ENCODE data around the gene CBY2.

The CBY2 gene

DNA sequence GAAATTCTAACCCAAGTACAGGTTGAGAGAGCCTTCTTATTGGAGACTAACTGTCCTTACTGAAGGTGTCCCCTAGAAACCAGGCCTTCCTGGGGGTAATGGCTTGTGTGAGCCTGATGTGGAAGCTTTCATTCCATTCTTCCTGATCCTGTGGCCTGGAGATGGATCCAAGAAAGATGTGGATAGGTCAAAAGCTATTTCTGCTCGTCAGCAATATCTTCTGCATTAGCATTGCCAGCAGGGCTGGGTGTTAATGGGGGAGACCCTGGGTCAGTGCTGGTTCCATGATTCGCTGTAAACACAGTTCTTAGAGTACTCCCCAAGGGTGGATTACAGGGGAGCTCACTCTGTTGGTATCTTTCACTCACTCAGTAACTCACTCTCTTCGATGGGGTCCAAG, 42.9 kb downstream of the CBY2 start:
- H2AFZ ChIP-seq (ENCODE audit: low read length) = no peak overlapping the region
- H3K27me3 ChIP-seq (ENCODE audit: insufficient read depth, low read length) = peaks cover 5% of the 10 kb centered on the region; the same call in 1 of the 2 replicates
- H3K9me3 ChIP-seq (ENCODE audit: low read length) = no peaks in the 10 kb centered on the region
- no peaks in the 10 kb centered on the region for H3K36me3 ChIP-seq (ENCODE audit: insufficient read depth, low read length)
- H3K9me2 ChIP-seq (ENCODE audit: low read depth, low read length) = no peaks in the 10 kb centered on the region
- H3K9ac ChIP-seq (ENCODE audit: low read length) = no peak overlapping the region
- no peaks in the 10 kb centered on the region for H3F3A ChIP-seq (ENCODE audit: insufficient read depth, low read length)
- H3K4me2 ChIP-seq (ENCODE audit: low read length) = no peak overlapping the region
- TF ChIP-seq EZH2 (IDR thresholded peaks at IDR 0.05; ENCODE audit: borderline replicate concordance, low read length) = no peak
- TF ChIP-seq, protein P1, sequence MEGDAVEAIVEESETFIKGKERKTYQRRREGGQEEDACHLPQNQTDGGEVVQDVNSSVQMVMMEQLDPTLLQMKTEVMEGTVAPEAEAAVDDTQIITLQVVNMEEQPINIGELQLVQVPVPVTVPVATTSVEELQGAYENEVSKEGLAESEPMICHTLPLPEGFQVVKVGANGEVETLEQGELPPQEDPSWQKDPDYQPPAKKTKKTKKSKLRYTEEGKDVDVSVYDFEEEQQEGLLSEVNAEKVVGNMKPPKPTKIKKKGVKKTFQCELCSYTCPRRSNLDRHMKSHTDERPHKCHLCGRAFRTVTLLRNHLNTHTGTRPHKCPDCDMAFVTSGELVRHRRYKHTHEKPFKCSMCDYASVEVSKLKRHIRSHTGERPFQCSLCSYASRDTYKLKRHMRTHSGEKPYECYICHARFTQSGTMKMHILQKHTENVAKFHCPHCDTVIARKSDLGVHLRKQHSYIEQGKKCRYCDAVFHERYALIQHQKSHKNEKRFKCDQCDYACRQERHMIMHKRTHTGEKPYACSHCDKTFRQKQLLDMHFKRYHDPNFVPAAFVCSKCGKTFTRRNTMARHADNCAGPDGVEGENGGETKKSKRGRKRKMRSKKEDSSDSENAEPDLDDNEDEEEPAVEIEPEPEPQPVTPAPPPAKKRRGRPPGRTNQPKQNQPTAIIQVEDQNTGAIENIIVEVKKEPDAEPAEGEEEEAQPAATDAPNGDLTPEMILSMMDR (IDR thresholded peaks at IDR 0.05; ENCODE audit: low read length) = no peak
- no peaks in the 10 kb centered on the region for H3K4me1 ChIP-seq (ENCODE audit: insufficient read depth, low read length, severe bottlenecking)
- H3K4me3 ChIP-seq (ENCODE audit: low read depth, low read length, poor library complexity, severe bottlenecking) = no peak overlapping the region
- H3K79me2 ChIP-seq (ENCODE audit: insufficient read depth, low read length) = no peaks in the 10 kb centered on the region
- H3K27ac ChIP-seq (ENCODE audit: low read depth, low read length, poor library complexity, severe bottlenecking) = no peak overlapping the region
- H4K20me1 ChIP-seq (ENCODE audit: insufficient read depth, low read length) = no peaks in the 10 kb centered on the region

DNA sequence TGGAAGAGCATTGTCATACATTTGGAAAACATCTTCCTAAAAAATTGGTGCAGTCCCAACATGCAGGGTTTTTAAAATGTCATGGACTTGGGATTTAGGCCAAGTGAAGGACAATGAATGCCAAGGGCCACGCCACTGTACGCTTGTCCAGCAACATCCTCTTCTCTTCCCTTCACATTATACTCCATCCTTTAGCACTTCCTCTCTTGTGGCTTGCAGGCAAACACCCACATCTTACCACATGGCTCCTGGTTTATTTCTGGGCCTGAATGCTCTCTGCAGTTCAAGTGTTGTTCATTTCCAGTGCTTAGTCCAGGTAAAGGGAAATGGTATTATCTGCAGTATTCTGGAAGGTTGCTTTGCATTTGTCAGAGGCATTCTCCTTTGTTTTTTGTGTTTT, 45.0 kb downstream of the CBY2 start:
- TF ChIP-seq EZH2 (IDR thresholded peaks at IDR 0.05; ENCODE audit: borderline replicate concordance, low read length) = no peak
- no peak overlapping the region for H3K27ac ChIP-seq (ENCODE audit: low read depth, low read length, poor library complexity, severe bottlenecking)
- H3K4me2 ChIP-seq (ENCODE audit: low read length) = no peak overlapping the region
- no peaks in the 10 kb centered on the region for H4K20me1 ChIP-seq (ENCODE audit: insufficient read depth, low read length)
- no peaks in the 10 kb centered on the region for H3K9me2 ChIP-seq (ENCODE audit: low read depth, low read length)
- no peak overlapping the region for H2AFZ ChIP-seq (ENCODE audit: low read length)
- no peaks in the 10 kb centered on the region for H3K9me3 ChIP-seq (ENCODE audit: low read length)
- peaks cover 5% of the 10 kb centered on the region; the same call in 1 of the 2 replicates for H3K27me3 ChIP-seq (ENCODE audit: insufficient read depth, low read length)
- H3K4me1 ChIP-seq (ENCODE audit: insufficient read depth, low read length, severe bottlenecking) = no peaks in the 10 kb centered on the region
- no peaks in the 10 kb centered on the region for H3K36me3 ChIP-seq (ENCODE audit: insufficient read depth, low read length)
- H3K9ac ChIP-seq (ENCODE audit: low read length) = no peak overlapping the region
- no peak overlapping the region for H3K4me3 ChIP-seq (ENCODE audit: low read depth, low read length, poor library complexity, severe bottlenecking)
- H3F3A ChIP-seq (ENCODE audit: insufficient read depth, low read length) = no peaks in the 10 kb centered on the region
- H3K79me2 ChIP-seq (ENCODE audit: insufficient read depth, low read length) = no peaks in the 10 kb centered on the region

DNA sequence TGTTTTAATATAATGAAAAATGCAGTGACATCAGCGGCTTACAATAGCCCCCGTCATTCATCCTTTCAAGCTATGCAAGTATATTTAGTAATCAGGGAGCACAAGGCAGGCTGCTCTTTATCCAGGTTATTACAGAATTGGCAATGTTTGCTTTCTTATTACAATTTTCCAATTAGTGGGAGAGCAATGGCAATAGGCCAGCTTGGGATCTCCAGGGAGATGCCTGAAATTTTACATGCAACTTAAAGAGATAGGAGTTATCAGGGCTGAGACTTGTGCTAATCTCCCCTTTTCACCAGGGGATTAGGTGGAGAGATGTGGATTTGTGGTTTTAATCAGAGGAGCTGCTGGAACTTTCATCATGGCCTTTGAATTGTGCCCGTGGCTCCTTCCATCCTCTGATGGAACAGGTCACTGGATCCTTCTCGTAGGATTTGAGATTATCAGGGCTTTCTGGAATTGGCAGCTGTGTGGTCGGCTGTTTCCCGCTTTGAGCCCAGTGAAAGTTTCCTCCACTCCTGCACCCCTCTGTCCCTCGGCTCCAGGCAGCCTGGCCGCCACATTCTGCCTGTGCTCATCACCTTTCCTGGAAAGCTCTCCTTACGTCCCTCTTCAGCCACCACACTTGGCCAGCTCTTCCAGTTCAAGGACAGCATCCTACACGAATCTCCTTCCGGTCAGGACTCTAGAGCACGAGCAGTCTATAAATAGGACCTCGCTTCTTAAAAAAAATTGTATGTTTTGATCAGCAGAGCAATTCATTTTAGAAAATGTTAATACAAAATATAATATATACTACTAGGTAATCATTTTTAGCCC, 47.0 kb downstream of the CBY2 start:
- H3K27ac ChIP-seq (ENCODE audit: low read depth, low read length, poor library complexity, severe bottlenecking) = no peak overlapping the region
- no peaks in the 10 kb centered on the region for H3K4me1 ChIP-seq (ENCODE audit: insufficient read depth, low read length, severe bottlenecking)
- TF ChIP-seq EZH2 (IDR thresholded peaks at IDR 0.05; ENCODE audit: borderline replicate concordance, low read length) = no peak
- TF ChIP-seq, protein P1 (IDR thresholded peaks at IDR 0.05; ENCODE audit: low read length) = no peak
- H3K9ac ChIP-seq (ENCODE audit: low read length) = no peak overlapping the region
- H3K4me2 ChIP-seq (ENCODE audit: low read length) = no peak overlapping the region
- no peaks in the 10 kb centered on the region for H3K9me3 ChIP-seq (ENCODE audit: low read length)
- H2AFZ ChIP-seq (ENCODE audit: low read length) = no peak overlapping the region
- no peaks in the 10 kb centered on the region for H3F3A ChIP-seq (ENCODE audit: insufficient read depth, low read length)
- no peak overlapping the region for H3K4me3 ChIP-seq (ENCODE audit: low read depth, low read length, poor library complexity, severe bottlenecking)
- no peaks in the 10 kb centered on the region for H3K79me2 ChIP-seq (ENCODE audit: insufficient read depth, low read length)
- no peaks in the 10 kb centered on the region for H3K9me2 ChIP-seq (ENCODE audit: low read depth, low read length)
- H4K20me1 ChIP-seq (ENCODE audit: insufficient read depth, low read length) = no peaks in the 10 kb centered on the region
- H3K27me3 ChIP-seq (ENCODE audit: insufficient read depth, low read length) = peaks cover 5% of the 10 kb centered on the region; the same call in 1 of the 2 replicates
- H3K36me3 ChIP-seq (ENCODE audit: insufficient read depth, low read length) = no peaks in the 10 kb centered on the region
